Stimulated activated CD8-positive, alpha-beta memory T cell treated with anti-CD3 and anti-CD28 coated beads, Interleukin-15, amount 100 ng/mL, for 4 hours (primary cell): ENCODE data around the gene LLGL1.

ENCODE experiments used
- DNase-seq, 2 donors: peaks; one replicate each; pipeline ENCODE4 v3.0.0-alpha.2; 2020; ENCODE audit warnings: low read depth in 2 of 2

LLGL1 gene

DNA sequence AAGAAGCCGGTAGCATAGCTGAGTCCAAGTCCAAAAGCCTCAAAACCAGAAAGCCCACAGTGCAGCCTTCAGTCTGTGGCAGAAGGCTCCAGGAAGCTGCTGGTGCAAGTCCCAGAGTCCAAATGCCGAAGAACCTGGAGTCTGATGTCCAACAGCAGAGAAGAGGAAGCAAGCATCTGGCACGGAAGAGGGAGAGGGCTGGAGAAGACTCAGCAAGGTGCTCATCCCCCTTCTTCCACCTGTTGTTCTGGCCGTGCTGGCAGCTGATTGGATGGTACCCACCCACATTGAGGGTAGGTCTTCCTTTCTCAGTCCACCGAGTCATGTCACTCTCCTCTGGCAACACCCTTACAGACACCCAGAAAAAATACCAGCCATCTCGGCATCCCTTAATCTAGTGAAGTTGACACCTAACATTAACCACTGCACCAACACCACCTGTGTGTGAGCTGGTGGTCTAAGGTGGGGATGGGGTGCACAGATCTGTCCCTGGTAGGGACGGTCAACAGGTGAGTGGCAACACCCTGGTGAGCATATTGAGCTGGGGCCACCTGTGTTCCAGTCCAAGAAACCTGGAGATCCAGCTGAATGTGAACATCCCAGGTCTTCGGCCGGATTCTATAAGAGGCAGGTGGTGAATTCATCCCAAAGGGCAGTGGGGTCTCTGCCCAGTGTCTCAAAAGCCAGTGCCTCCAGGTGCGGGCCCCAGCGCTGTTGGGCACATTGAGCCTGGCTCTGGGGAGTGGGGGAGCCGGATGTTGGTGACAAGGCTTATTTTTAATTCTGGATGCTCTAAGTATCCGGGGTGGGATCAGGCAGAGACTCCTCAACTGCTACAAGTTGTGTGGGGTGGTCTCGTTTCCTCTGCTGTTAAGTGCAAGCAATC is 44.9 kb downstream of the LLGL1 start:
- DNase-seq: no peak

DNA sequence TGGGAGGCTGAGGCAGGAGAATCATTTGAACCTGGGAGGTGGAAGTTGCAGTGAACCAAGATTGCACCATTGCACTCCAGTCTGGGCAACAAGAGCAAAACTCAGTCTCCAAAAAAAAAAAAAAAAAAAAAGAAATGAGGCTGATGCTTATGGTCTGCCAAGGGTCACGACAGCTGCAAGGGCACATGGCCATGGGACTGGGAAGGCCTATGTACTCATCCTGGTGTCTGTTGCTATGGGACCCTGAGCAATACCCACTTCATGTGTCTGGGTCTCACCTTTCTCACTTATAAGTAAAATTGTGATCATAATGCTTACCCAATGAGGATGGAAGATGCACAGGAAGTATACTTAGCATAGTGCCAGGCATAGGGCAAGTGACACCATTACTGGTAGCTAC is 51.6 kb downstream of the LLGL1 start:
- DNase-seq: no peak

DNA sequence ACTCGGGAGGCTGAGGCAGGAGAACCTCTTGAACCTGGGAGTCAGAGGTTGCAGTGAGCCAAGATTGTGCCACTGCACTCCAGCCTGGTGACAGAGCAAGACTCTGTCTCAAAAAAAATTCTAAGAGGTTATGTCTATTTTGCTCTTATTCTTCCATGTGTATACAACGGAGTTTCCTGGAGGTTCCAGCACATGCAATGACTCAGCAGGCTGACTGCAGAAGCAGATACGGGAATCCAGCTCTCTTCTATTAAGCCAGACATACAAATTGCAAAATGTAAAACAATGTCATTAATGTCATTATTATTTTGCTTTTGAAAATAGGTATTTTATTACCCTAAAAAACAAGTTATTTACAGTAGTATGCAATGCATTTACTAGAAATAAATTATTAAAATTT is 53.4 kb downstream of the LLGL1 start:
- no peak for DNase-seq

DNA sequence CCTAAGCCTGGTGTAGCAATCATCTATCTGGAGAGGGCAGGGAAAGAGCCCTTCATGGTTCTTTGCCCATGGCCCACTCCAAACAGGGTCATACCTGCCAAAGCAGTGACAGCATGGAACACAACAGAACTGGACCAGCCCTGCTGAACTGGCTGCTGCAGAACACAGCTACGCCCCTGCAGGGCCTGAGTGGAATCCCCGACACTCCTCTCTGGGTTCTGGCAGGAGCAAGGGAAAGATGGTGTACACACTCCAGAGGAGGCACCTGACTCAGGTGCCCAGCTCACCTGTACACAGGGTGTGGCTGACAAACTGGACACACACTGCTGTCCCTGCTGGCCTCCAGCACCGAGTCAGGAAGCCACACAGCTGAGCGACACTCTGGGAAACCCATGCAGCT is 54.8 kb downstream of the LLGL1 start:
- no peak for DNase-seq

DNA sequence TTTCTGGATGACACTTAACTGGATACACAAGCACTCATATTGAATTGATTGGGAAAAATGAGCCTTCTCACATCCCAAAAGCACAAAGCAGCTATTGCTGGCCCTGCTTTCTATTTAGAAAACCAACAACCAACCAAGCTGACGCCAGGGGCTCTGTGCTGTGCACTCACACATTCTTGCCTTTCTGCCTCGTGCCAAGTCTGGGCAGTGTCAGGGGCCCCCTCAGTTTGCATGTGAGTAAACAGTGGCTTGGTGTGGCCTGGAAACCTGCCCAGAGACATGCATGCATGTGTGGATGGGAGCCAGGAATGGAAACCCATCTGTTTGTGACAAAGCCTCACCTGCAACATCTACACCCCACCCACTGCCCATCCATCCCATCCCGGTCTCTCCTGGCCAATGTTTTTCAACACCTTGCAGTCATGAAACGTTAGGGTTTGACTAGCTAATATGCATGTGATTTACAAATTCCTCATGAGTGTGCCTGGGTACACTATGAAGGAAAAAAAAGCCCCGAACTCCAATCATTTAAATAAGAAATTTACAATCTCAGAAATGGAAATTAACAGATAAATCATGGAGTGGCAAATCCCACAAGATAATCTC is 55.4 kb downstream of the LLGL1 start:
- DNase-seq: no peak

DNA sequence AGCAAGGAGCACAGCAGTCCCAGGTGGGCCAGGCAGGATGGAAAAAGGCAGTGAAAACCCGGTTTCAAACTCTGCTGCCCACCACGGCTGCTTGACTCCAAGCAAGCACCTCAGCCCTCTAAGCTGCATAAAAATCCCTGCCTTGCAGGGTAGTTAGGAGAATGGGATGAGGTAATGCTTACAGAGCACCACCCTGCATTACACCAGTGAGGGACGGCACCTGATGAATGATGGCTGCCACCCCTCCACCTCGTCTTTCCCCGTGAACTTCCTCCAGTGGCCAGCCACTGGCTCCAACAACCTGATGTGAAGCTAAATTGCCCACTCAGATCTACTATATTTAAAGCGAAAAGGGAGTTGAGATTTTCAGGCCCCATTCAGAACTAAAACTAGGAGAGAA is 56.4 kb downstream of the LLGL1 start:
- DNase-seq: no peak

DNA sequence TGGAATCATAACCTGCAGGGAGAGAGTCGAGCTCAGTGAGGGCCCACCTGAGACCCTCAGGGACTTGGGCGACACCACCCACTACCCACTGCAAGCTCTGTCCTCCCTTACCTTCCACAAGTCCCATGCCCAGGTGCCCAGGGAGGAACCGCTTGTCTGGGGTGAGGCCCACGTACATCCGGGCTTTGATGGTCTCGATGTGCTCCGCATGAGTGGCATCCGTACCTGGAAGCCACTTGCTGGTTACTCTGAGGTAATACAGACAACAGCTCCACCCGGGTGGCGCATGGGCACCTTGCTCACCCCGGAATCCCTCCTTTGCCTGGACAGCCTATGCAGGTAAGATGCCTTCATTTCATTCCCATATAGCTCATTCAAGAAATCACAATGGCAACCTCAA is 59.9 kb downstream of the LLGL1 start:
- no peak for DNase-seq

DNA sequence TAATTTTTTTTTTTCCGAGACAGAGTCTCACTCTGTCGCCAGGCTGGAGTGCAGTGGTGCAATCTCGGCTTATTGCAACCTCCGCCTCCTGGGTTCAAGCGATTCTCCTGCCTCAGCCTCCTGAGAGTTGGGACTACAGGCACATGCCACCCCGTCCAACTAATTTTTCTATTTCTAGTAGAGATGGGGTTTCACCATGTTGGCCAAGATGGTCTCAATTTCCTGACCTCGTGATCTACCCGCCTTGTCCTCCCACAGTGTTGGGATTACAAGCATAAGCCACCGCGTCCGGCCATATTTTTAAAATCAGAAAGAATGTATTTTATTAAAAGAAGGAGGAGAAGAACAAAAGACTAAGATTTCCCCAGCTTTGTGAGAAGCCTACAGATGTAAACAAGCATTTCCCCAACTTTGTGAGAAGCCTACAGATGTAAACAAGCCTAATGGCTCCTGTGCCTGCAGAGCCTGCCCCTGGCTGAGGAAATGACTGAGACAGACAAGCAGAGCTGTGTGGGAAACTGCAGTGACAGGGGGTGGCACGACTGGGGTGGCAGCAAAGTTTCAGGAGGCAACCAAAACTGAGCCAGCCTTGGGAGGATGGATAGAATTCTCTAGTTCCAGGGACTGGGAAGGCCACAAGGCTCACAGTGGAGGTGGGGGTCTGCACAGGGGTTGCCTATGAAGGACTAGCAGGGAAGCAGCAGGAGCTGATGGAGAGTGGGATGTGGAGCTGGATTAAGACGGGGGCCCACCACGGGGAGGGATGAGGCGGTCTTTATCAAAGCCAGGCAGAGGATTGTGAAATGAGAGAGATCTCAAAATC is 66.5 kb downstream of the LLGL1 start:
- DNase-seq: no peak
